GM12878 (cell line): Measurements from ENCODE around the gene DLG4. TPM values are rescaled to one million over a fixed set of nuclear protein-coding genes. Genes with fewer than 3 reads are reported as not detected.

Experiments
- ATF7 ChIP-seq: fragments of 450-650 bp; IDR thresholded peaks from 2 replicates; pipeline ENCODE4 v1.6.1; 2016; ENCODE audit warnings: low read depth, mild to moderate bottlenecking
- BMI1 ChIP-seq: fragments of 450-650 bp; IDR thresholded peaks from 2 replicates; pipeline ENCODE4 v1.6.1; 2016; ENCODE audit warnings: mild to moderate bottlenecking, moderate library complexity, borderline replicate concordance
- CHD2 ChIP-seq: IDR thresholded peaks from 2 replicates; pipeline ENCODE4 v1.6.1; 2011; ENCODE audit warnings: low read depth, low read length, improper control_type of control experiment, borderline replicate concordance
- EED ChIP-seq: sonication (generic); IDR thresholded peaks from 2 replicates; pipeline ENCODE4 v1.6.1; 2016; ENCODE audit warnings: antibody characterized with exemption, low read depth
- HDAC2 ChIP-seq: fragments of 200-600 bp; sonication (generic); IDR thresholded peaks from 2 replicates; pipeline ENCODE4 v1.6.1; 2017
- HDAC6 ChIP-seq: fragments of 200-600 bp; sonication (generic); IDR thresholded peaks from one replicate; pipeline ENCODE4 v1.8.0; 2017; ENCODE audit warnings: antibody characterized with exemption; ENCODE audit not compliant: unreplicated experiment
- MEF2A ChIP-seq: IDR thresholded peaks from 2 replicates; pipeline ENCODE4 v1.6.1; 2011; ENCODE audit warnings: low read depth, mild to moderate bottlenecking, low read length, moderate library complexity; ENCODE audit not compliant: insufficient read depth
- MEF2B ChIP-seq: fragments of 450-650 bp; IDR thresholded peaks from 2 replicates; pipeline ENCODE4 v1.6.1; 2018; ENCODE audit warnings: mild to moderate bottlenecking, moderate library complexity; ENCODE audit not compliant: partially characterized antibody, poor library complexity, severe bottlenecking
- MLLT1 ChIP-seq: fragments of 450-650 bp; IDR thresholded peaks from 2 replicates; pipeline ENCODE4 v1.6.1; 2016; ENCODE audit warnings: mild to moderate bottlenecking
- NRF1 ChIP-seq: conservative IDR thresholded peaks from 2 replicates; pipeline ENCODE4 v1.6.1; 2011; ENCODE audit warnings: mild to moderate bottlenecking, low read depth, low read length, improper control_type of control experiment
- RCOR1 ChIP-seq: conservative IDR thresholded peaks from 2 replicates; pipeline ENCODE4 v1.6.1; 2012; ENCODE audit warnings: low read depth, low read length, improper control_type of control experiment
- RUNX3 ChIP-seq: IDR thresholded peaks from 2 replicates; pipeline ENCODE4 v1.6.1; 2012; ENCODE audit warnings: low read length, inconsistent platforms
- SMARCA5 ChIP-seq: fragments of 450-650 bp; IDR thresholded peaks from 2 replicates; pipeline ENCODE4 v1.6.1; 2017; ENCODE audit warnings: mild to moderate bottlenecking
- SMC3 ChIP-seq: IDR thresholded peaks from 2 replicates; pipeline ENCODE4 v1.6.1; 2011; ENCODE audit warnings: low read length, improper control_type of control experiment, borderline replicate concordance
- STAT3 ChIP-seq: IDR thresholded peaks from 2 replicates; pipeline ENCODE4 v1.6.1; 2011; ENCODE audit warnings: low read depth, low read length, improper control_type of control experiment
- TCF7 ChIP-seq: IDR thresholded peaks from 2 replicates; pipeline ENCODE4 v1.6.1; 2014; ENCODE audit warnings: antibody characterized with exemption, borderline replicate concordance
- YY1 ChIP-seq: IDR thresholded peaks from 2 replicates; pipeline ENCODE4 v1.6.1; 2011; ENCODE audit warnings: low read depth, mild to moderate bottlenecking, low read length
- ZNF207 ChIP-seq: fragments of 450-650 bp; IDR thresholded peaks from 2 replicates; pipeline ENCODE4 v1.6.1; 2014; ENCODE audit warnings: antibody characterized with exemption, mild to moderate bottlenecking, borderline replicate concordance
- ZNF274 ChIP-seq: IDR thresholded peaks from one replicate; pipeline ENCODE4 v1.8.0; 2011; ENCODE audit not compliant: insufficient read length, insufficient read depth
- ZNF687 ChIP-seq: fragments of 450-650 bp; IDR thresholded peaks from 2 replicates; pipeline ENCODE4 v1.6.1; 2017; ENCODE audit warnings: mild to moderate bottlenecking, moderate library complexity
- polyA plus RNA-seq, 11 experiments: library from polyadenylated mRNA; depleted of rRNA in 4 of 11; unstranded in 6 of 11; stranded (reverse) in 5 of 11; fragments of >200 nt; fragmentation: Nextera tagmentation in 4 of 11; fragmentation: Illumina TruSeq in 1 of 11; extraction: Ambion mirVana in 4 of 11; extraction: Trizol in 1 of 11; gene quantifications; 1 replicate in 1 of 11; 2 replicates in 10 of 11; pipeline versions ENCODE4 v1.2.1 to v1.2.3, GENCODE V29; 2011 to 2016; ENCODE audit warnings: inconsistent platforms in 2 of 11, missing spikeins in 2 of 11, low read depth in 1 of 11
- total RNA-seq, 4 experiments: library from RNA; depleted of rRNA in 3 of 4; stranded (reverse); fragments of >200 nt in 3 of 4; fragmentation: Illumina TruSeq in 1 of 4; extraction: Trizol in 1 of 4; gene quantifications; 2 replicates each; pipeline versions ENCODE4 v1.2.1 to v1.2.3, GENCODE V29; 2013 to 2021
- TF ChIP-seq, protein P1 (sequence below): IDR thresholded peaks from 2 replicates; pipeline ENCODE4 v1.6.1; 2012; ENCODE audit warnings: improper control_type of control experiment, low read depth, low read length; ENCODE audit not compliant: insufficient replicate concordance
- TF ChIP-seq, protein P2 (sequence below): IDR thresholded peaks from 2 replicates; pipeline ENCODE4 v1.6.1; 2012; ENCODE audit warnings: low read depth, low read length, improper control_type of control experiment

Gene DLG4
- total and polyA plus RNA-seq, 10 of the 15 experiments (the other 5 are each of a cell fraction or from before 2014, with no cell fraction given), result 0.07 to 4.1 (median 1.3) TPM

- TF ChIP-seq, protein P1, sequence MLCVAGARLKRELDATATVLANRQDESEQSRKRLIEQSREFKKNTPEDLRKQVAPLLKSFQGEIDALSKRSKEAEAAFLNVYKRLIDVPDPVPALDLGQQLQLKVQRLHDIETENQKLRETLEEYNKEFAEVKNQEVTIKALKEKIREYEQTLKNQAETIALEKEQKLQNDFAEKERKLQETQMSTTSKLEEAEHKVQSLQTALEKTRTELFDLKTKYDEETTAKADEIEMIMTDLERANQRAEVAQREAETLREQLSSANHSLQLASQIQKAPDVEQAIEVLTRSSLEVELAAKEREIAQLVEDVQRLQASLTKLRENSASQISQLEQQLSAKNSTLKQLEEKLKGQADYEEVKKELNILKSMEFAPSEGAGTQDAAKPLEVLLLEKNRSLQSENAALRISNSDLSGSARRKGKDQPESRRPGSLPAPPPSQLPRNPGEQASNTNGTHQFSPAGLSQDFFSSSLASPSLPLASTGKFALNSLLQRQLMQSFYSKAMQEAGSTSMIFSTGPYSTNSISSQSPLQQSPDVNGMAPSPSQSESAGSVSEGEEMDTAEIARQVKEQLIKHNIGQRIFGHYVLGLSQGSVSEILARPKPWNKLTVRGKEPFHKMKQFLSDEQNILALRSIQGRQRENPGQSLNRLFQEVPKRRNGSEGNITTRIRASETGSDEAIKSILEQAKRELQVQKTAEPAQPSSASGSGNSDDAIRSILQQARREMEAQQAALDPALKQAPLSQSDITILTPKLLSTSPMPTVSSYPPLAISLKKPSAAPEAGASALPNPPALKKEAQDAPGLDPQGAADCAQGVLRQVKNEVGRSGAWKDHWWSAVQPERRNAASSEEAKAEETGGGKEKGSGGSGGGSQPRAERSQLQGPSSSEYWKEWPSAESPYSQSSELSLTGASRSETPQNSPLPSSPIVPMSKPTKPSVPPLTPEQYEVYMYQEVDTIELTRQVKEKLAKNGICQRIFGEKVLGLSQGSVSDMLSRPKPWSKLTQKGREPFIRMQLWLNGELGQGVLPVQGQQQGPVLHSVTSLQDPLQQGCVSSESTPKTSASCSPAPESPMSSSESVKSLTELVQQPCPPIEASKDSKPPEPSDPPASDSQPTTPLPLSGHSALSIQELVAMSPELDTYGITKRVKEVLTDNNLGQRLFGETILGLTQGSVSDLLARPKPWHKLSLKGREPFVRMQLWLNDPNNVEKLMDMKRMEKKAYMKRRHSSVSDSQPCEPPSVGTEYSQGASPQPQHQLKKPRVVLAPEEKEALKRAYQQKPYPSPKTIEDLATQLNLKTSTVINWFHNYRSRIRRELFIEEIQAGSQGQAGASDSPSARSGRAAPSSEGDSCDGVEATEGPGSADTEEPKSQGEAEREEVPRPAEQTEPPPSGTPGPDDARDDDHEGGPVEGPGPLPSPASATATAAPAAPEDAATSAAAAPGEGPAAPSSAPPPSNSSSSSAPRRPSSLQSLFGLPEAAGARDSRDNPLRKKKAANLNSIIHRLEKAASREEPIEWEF, result no peak
- TF ChIP-seq MEF2B, result peak; percentile 68
- TF ChIP-seq, protein P2, sequence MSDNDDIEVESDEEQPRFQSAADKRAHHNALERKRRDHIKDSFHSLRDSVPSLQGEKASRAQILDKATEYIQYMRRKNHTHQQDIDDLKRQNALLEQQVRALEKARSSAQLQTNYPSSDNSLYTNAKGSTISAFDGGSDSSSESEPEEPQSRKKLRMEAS, result no peak
- TF ChIP-seq ATF7, result no peak
- TF ChIP-seq YY1, result peak; percentile 56; the same call in 1 of the 2 replicates
- TF ChIP-seq ZNF207, result peak; percentile 84
- no peak for TF ChIP-seq MLLT1
- TF ChIP-seq MEF2A, result no peak
- no peak for TF ChIP-seq HDAC6
- no peak for TF ChIP-seq TCF7
- TF ChIP-seq STAT3, result no peak
- peak; percentile 94 for TF ChIP-seq BMI1
- no peak for TF ChIP-seq ZNF687
- TF ChIP-seq RUNX3, result no peak
- 0 out of 2 replicates have a peak, but pooled peaks have one; percentile 49 for TF ChIP-seq EED
- TF ChIP-seq HDAC2, result no peak
- peak; percentile 31; the same call in 1 of the 2 replicates for TF ChIP-seq SMC3
- TF ChIP-seq CHD2, result peak; percentile 53; the same call in 1 of the 2 replicates
- no peak for TF ChIP-seq RCOR1
- TF ChIP-seq NRF1, result no peak
- TF ChIP-seq SMARCA5, result peak; percentile 81
- no peak for TF ChIP-seq ZNF274
Observed at GRCh38 chr17:7213895-7214299, 5.7 kb downstream of the DLG4 start (continued).
